Measurements from ENCODE around the gene HOXB4. TPM values are rescaled to one million over a fixed set of nuclear protein-coding genes. Genes with fewer than 3 reads are reported as not detected.

Gene HOXB4
- total and polyA plus RNA-seq, 2 donors from 2014 or later = 4.4 to 22.6 TPM

GRCh38 chr17:48530887-48531272 is 47.3 kb downstream of the HOXB4 start, which contains the start of gene HOXB1:
Gene HOXB1 (minus strand): TSS chr17:48531011. CDS start chr17:48530904, 107 bp downstream.
- Histone ChIP-seq H3K27me3 (ENCODE audit: control insufficient read depth, insufficient read depth, low read length) (no peaks in the 10 kb centered on the region), H3K27ac (ENCODE audit: low read depth in 2 of 2, low read length in 2 of 2) (no peak within 1 kb of the TSS), H3K4me1 (ENCODE audit: control insufficient read depth in 2 of 3, insufficient read depth in 2 of 3, low read depth in 1 of 3, low read length in 3 of 3) (peaks cover 3 to 4% (median 3%) of the 10 kb centered on the region in 3 donors), H3K36me3 (ENCODE audit: control insufficient read depth in 2 of 3, insufficient read depth in 3 of 3, low read length in 3 of 3) (no peaks in the 10 kb centered on the region), H3K9me3 (ENCODE audit: control insufficient read depth in 2 of 3, insufficient read depth in 1 of 3, low read length in 3 of 3) (no peaks in the 10 kb centered on the region), H3K9ac (ENCODE audit: low read length in 3 of 3) (no peak within 1 kb of the TSS), H3K4me3 (ENCODE audit: low read length in 3 of 3) (no peak within 1 kb of the TSS)
- DNase-seq (no peak), FAIRE-seq (no peak)
- intact Hi-C loops (cut with DNase I) = no loop called here
- TF ChIP-seq CTCF (IDR thresholded peaks at IDR 0.05; ENCODE audit: borderline replicate concordance, extremely low read depth, insufficient read depth) = no peak

- no peak for TF ChIP-seq CTCF (IDR thresholded peaks at IDR 0.05; ENCODE audit: borderline replicate concordance, extremely low read depth, insufficient read depth)
- H3K9ac ChIP-seq (ENCODE audit: low read length in 3 of 3) = no peak overlapping the region
- H3K4me3 ChIP-seq (ENCODE audit: low read length in 3 of 3) = no peak overlapping the region
- intact Hi-C loops (cut with DNase I) = no loop called here
- peak in 1 of 5 donors; percentile 50 for DNase-seq
- no peaks in the 10 kb centered on the region for H3K36me3 ChIP-seq (ENCODE audit: control insufficient read depth in 2 of 3, insufficient read depth in 3 of 3, low read length in 3 of 3)
- H3K9me3 ChIP-seq (ENCODE audit: control insufficient read depth in 2 of 3, insufficient read depth in 1 of 3, low read length in 3 of 3) = no peaks in the 10 kb centered on the region
- FAIRE-seq = no peak
- no peaks in the 10 kb centered on the region for H3K27me3 ChIP-seq (ENCODE audit: control insufficient read depth, insufficient read depth, low read length)
- no peak overlapping the region for H3K27ac ChIP-seq (ENCODE audit: low read depth in 2 of 2, low read length in 2 of 2)
- peaks cover 3 to 4% (median 3%) of the 10 kb centered on the region in 3 donors for H3K4me1 ChIP-seq (ENCODE audit: control insufficient read depth in 2 of 3, insufficient read depth in 2 of 3, low read depth in 1 of 3, low read length in 3 of 3)
Measured at GRCh38 chr17:48530208-48530886, 47.8 kb downstream of the HOXB4 start.

GRCh38 chr17:48529683-48530009 is 48.5 kb downstream of the HOXB4 start:
- Histone ChIP-seq H3K9ac (ENCODE audit: low read length in 3 of 3) (no peak overlapping the region), H3K36me3 (ENCODE audit: control insufficient read depth in 2 of 3, insufficient read depth in 3 of 3, low read length in 3 of 3) (no peaks in the 10 kb centered on the region), H3K27ac (ENCODE audit: low read depth in 2 of 2, low read length in 2 of 2) (no peak overlapping the region), H3K9me3 (ENCODE audit: control insufficient read depth in 2 of 3, insufficient read depth in 1 of 3, low read length in 3 of 3) (no peaks in the 10 kb centered on the region), H3K4me1 (ENCODE audit: control insufficient read depth in 2 of 3, insufficient read depth in 2 of 3, low read depth in 1 of 3, low read length in 3 of 3) (peaks cover 3 to 4% (median 3%) of the 10 kb centered on the region in 3 donors), H3K27me3 (ENCODE audit: control insufficient read depth, insufficient read depth, low read length) (no peaks in the 10 kb centered on the region), H3K4me3 (ENCODE audit: low read length in 3 of 3) (no peak overlapping the region)
- no peak for FAIRE-seq
- intact Hi-C loops (cut with DNase I) = no loop called here
- peak in 1 of 5 donors; percentile 52 for DNase-seq
- no peak for TF ChIP-seq CTCF (IDR thresholded peaks at IDR 0.05; ENCODE audit: borderline replicate concordance, extremely low read depth, insufficient read depth)
